Uterus (tissue), 2 donors: ENCODE results near the gene LRRC39.
"Not testable (repeated sequence)": the region's sequence is repeated elsewhere in the genome, so short reads cannot be mapped to it uniquely, and the experiment has no call there.

Experiments used
- CTCF ChIP-seq, 4 experiments: fragments of 200-600 bp in 2 of 4; fragments of 450-650 bp in 2 of 4; sonication (generic) in 2 of 4; IDR thresholded peaks; one replicate each; pipeline ENCODE4 v1.5.1; 2016 to 2019; ENCODE audit warnings: antibody characterized with exemption in 4 of 4, mild to moderate bottlenecking in 2 of 4, moderate library complexity in 1 of 4
- POLR2A ChIP-seq, 2 donors: fragments of 450-650 bp; IDR thresholded peaks; one replicate each; pipeline ENCODE4 v1.6.1; 2016; ENCODE audit warnings: antibody characterized with exemption in 2 of 2, mild to moderate bottlenecking in 1 of 2, moderate library complexity in 1 of 2

DNA sequence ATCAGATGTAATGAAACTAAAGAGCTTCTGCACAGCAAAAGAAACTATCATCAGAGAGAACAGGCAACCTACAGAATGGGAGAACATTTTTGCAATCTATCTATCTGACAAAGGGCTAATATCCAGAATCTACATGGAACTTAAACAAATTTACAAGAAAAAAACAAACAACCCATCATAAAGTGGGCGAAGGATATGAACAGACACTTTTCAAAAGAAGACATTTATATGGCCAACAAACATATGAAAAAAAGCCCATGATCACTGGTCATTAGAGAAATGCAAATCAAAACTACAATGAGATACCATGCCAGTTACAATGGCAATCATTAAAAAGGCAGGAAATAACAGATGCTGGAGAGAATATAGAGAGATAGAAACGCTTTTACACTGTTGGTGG is 27.0 kb upstream of the LRRC39 start:
- not testable (repeated sequence) for TF ChIP-seq CTCF, POLR2A (IDR thresholded peaks at IDR 0.05)
